HEK293 (cell line): Measurements from ENCODE around the gene IRF2.

Experiments used
- CTCF ChIA-PET: fragments of 350-600 bp; formaldehyde crosslinking; extraction: SDS; loops from one replicate; lab custom pipeline; 2021; ENCODE audit warnings: antibody characterized with exemption; lab: Yijun Ruan, JAX
- POLR2A ChIA-PET: fragments of 300-600 bp; formaldehyde crosslinking; extraction: SDS; loops from one replicate; lab custom pipeline; 2020; ENCODE audit warnings: antibody characterized with exemption, inconsistent platforms; lab: Yijun Ruan, JAX
- H3K27ac ChIP-seq: fragments of 200-500 bp; sonication (Bioruptor generic); 2 replicates; pipeline ENCODE4 v1.5.1; 2014; ENCODE audit warnings: low read depth, low read length, control low read depth, inconsistent platforms; ENCODE audit errors: extremely low read depth
- H3K36me3 ChIP-seq, 2 experiments: fragments of 200-500 bp in 1 of 2; sonication (Bioruptor generic) in 1 of 2; 1 replicate in 1 of 2; 2 replicates in 1 of 2; pipeline ENCODE4 v1.5.1; 2014 to 2017; ENCODE audit warnings: inconsistent platforms in 2 of 2, low read length in 2 of 2; ENCODE audit not compliant: control insufficient read depth in 2 of 2, insufficient read depth in 1 of 2
- H3K4me1 ChIP-seq: fragments of 200-500 bp; sonication (Bioruptor generic); 2 replicates; pipeline ENCODE4 v1.5.1; 2014; ENCODE audit warnings: mild to moderate bottlenecking, low read length, inconsistent platforms; ENCODE audit not compliant: control insufficient read depth, insufficient read depth
- H3K4me3 ChIP-seq: 2 replicates; pipeline ENCODE4 v1.5.1; 2011; ENCODE audit warnings: low read depth, mild to moderate bottlenecking, control low read depth, low read length, moderate library complexity
- H3K9me3 ChIP-seq: fragments of 200-500 bp; sonication (Bioruptor generic); 2 replicates; pipeline ENCODE4 v1.5.1; 2014; ENCODE audit warnings: low read depth, low read length, inconsistent platforms; ENCODE audit not compliant: control insufficient read depth, insufficient read depth
- CTCF ChIP-seq: fragments of 450-650 bp; formaldehyde crosslinking; IDR thresholded peaks from 2 replicates; pipeline ENCODE4 v1.5.1; 2016; ENCODE audit warnings: missing biosample characterization, missing genetic modification characterization
- GFI1B ChIP-seq: fragments of 450-650 bp; formaldehyde crosslinking; IDR thresholded peaks from 2 replicates; pipeline ENCODE4 v1.5.1; 2016; ENCODE audit warnings: missing biosample characterization, missing genetic modification characterization
- HOXC10 ChIP-seq: sonication (generic); formaldehyde crosslinking; IDR thresholded peaks from 2 replicates; pipeline ENCODE4 v1.8.1; 2023; ENCODE audit warnings: mild to moderate bottlenecking, missing genetic modification reagents
- SCRT2 ChIP-seq: fragments of 450-650 bp; formaldehyde crosslinking; IDR thresholded peaks from 2 replicates; pipeline ENCODE4 v1.5.1; 2016; ENCODE audit warnings: missing biosample characterization, missing genetic modification characterization
- SP3 ChIP-seq: fragments of 450-650 bp; formaldehyde crosslinking; IDR thresholded peaks from 2 replicates; pipeline ENCODE4 v1.5.1; 2016; ENCODE audit warnings: missing biosample characterization, missing genetic modification characterization
- ZEB2 ChIP-seq: fragments of 450-650 bp; formaldehyde crosslinking; IDR thresholded peaks from 2 replicates; pipeline ENCODE4 v1.5.1; 2016; ENCODE audit warnings: missing biosample characterization, missing genetic modification characterization
- ZNF114 ChIP-seq: fragments of 450-650 bp; formaldehyde crosslinking; IDR thresholded peaks from 2 replicates; pipeline ENCODE4 v1.5.0; 2017; ENCODE audit warnings: missing biosample characterization, missing genetic modification characterization
- ZNF132 ChIP-seq: fragments of 450-650 bp; formaldehyde crosslinking; IDR thresholded peaks from 2 replicates; pipeline ENCODE4 v1.5.1; 2017; ENCODE audit warnings: missing biosample characterization, missing genetic modification characterization, borderline replicate concordance
- ZNF133 ChIP-seq: fragments of 450-650 bp; formaldehyde crosslinking; IDR thresholded peaks from 2 replicates; pipeline ENCODE4 v1.5.1; 2016; ENCODE audit warnings: missing biosample characterization, missing genetic modification characterization
- ZNF146 ChIP-seq: fragments of 450-650 bp; formaldehyde crosslinking; IDR thresholded peaks from 2 replicates; pipeline ENCODE4 v1.5.1; 2016; ENCODE audit warnings: missing biosample characterization, missing genetic modification characterization
- ZNF394 ChIP-seq: fragments of 450-650 bp; formaldehyde crosslinking; IDR thresholded peaks from 2 replicates; pipeline ENCODE4 v1.5.1; 2016; ENCODE audit warnings: missing biosample characterization, missing genetic modification characterization, mild to moderate bottlenecking, moderate library complexity, borderline replicate concordance
- ZNF433 ChIP-seq: fragments of 450-650 bp; formaldehyde crosslinking; IDR thresholded peaks from 2 replicates; pipeline ENCODE4 v1.5.1; 2016; ENCODE audit warnings: missing biosample characterization, missing genetic modification characterization, low read depth
- ZNF473 ChIP-seq: fragments of 450-650 bp; formaldehyde crosslinking; IDR thresholded peaks from 2 replicates; pipeline ENCODE4 v1.5.1; 2017; ENCODE audit warnings: missing biosample characterization, missing genetic modification characterization
- ZNF501 ChIP-seq: fragments of 450-650 bp; formaldehyde crosslinking; IDR thresholded peaks from 2 replicates; pipeline ENCODE4 v1.5.1; 2016; ENCODE audit warnings: missing biosample characterization, missing genetic modification characterization
- ZNF555 ChIP-seq: fragments of 450-650 bp; formaldehyde crosslinking; conservative IDR thresholded peaks from 2 replicates; pipeline ENCODE4 v1.5.1; 2017; ENCODE audit warnings: missing biosample characterization, mild to moderate bottlenecking, missing genetic modification characterization, inconsistent platforms
- ZNF768 ChIP-seq: fragments of 450-650 bp; formaldehyde crosslinking; IDR thresholded peaks from 2 replicates; pipeline ENCODE4 v1.5.1; 2018; ENCODE audit warnings: missing biosample characterization, mild to moderate bottlenecking, missing genetic modification characterization
- ZNF837 ChIP-seq: fragments of 450-650 bp; formaldehyde crosslinking; IDR thresholded peaks from 2 replicates; pipeline ENCODE4 v1.5.1; 2016; ENCODE audit warnings: missing biosample characterization, missing genetic modification characterization
- ZSCAN18 ChIP-seq: fragments of 450-650 bp; formaldehyde crosslinking; IDR thresholded peaks from 2 replicates; pipeline ENCODE4 v1.5.1; 2016; ENCODE audit warnings: missing biosample characterization, missing genetic modification characterization

IRF2 gene

GRCh38 chr4:184352891-184353290 lies 121.5 kb downstream of the IRF2 start:
- no peak for TF ChIP-seq ZSCAN18 (tag by site-specific recombination)
- no peak for TF ChIP-seq ZNF473 (tag by site-specific recombination)
- TF ChIP-seq ZNF132 (tag by site-specific recombination) = no peak
- no peak for TF ChIP-seq CTCF (tag by site-specific recombination)
- TF ChIP-seq ZNF433 (tag by site-specific recombination) = no peak
- no peak for TF ChIP-seq ZNF768 (tag by site-specific recombination)
- TF ChIP-seq SCRT2 = no peak
- no peak for TF ChIP-seq GFI1B (tag by site-specific recombination)
- TF ChIP-seq HOXC10 = no peak
- TF ChIP-seq ZNF501 (tag by site-specific recombination) = no peak
- Histone ChIP-seq H3K9me3 (no peaks in the 10 kb centered on the region), H3K4me1 (0 out of 2 replicates have a peak, but pooled peaks cover 2% of the 10 kb centered on the region), H3K27ac (no peak overlapping the region), H3K36me3 (no peaks in the 10 kb centered on the region), H3K4me3 (no peak overlapping the region)
- CTCF ChIA-PET = no interaction called here
- POLR2A ChIA-PET = no interaction called here

GRCh38 chr4:184351560-184352451 lies 122.5 kb downstream of the IRF2 start:
- no peaks in the 10 kb centered on the region for H3K36me3 ChIP-seq
- POLR2A ChIA-PET = no interaction called here
- H3K27ac ChIP-seq = no peak overlapping the region
- no peak overlapping the region for H3K4me3 ChIP-seq
- peaks cover 5% of the 10 kb centered on the region; the same call in 1 of the 2 replicates for H3K4me1 ChIP-seq
- no peaks in the 10 kb centered on the region for H3K9me3 ChIP-seq
- TF ChIP-seq ZNF837 (tag by site-specific recombination) (no peak), SP3 (tag by site-specific recombination) (no peak), ZNF133 (tag by site-specific recombination) (no peak), ZEB2 (tag by site-specific recombination) (no peak), ZNF555 (no peak), ZNF394 (tag by site-specific recombination) (no peak)
- CTCF ChIA-PET = no interaction called here

- H3K27ac ChIP-seq = no peak overlapping the region
- ChIA-PET POLR2A (no interaction called here), CTCF (no interaction called here)
- H3K9me3 ChIP-seq = no peaks in the 10 kb centered on the region
- peaks cover 5% of the 10 kb centered on the region; the same call in 1 of the 2 replicates for H3K4me1 ChIP-seq
- H3K4me3 ChIP-seq = no peak overlapping the region
- H3K36me3 ChIP-seq = no peaks in the 10 kb centered on the region
- TF ChIP-seq ZNF146 (peak; percentile 50; the same call in 1 of the 2 replicates), ZNF114 (tag by site-specific recombination) (no peak)
Measured at GRCh38 chr4:184350964-184351363, 123.4 kb downstream of the IRF2 start.
